Measurements from ENCODE around the gene MC1R.

DNA sequence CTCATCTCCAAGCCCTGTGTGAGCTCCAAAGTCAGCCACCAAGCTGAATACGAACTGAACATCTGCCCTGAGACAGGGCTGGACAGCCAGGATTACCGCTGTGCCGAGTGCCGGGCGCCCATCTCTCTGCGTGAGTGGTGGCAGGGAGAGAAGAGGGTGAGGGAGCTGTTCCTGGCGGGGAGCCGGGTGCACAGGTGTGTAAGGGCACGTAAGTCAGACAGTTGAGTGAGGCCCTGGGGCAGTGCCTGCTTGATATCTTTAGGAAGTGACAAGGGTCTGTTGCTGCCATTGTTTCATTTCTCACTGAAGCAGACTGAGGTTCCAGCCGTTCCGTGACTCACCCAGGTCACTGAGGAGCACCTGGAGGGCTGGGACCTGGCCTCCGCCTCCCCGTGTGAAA lies 42.3 kb downstream of the MC1R start:
- TF ChIP-seq, protein P1, sequence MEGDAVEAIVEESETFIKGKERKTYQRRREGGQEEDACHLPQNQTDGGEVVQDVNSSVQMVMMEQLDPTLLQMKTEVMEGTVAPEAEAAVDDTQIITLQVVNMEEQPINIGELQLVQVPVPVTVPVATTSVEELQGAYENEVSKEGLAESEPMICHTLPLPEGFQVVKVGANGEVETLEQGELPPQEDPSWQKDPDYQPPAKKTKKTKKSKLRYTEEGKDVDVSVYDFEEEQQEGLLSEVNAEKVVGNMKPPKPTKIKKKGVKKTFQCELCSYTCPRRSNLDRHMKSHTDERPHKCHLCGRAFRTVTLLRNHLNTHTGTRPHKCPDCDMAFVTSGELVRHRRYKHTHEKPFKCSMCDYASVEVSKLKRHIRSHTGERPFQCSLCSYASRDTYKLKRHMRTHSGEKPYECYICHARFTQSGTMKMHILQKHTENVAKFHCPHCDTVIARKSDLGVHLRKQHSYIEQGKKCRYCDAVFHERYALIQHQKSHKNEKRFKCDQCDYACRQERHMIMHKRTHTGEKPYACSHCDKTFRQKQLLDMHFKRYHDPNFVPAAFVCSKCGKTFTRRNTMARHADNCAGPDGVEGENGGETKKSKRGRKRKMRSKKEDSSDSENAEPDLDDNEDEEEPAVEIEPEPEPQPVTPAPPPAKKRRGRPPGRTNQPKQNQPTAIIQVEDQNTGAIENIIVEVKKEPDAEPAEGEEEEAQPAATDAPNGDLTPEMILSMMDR (IDR thresholded peaks at IDR 0.05): no peak
- TF ChIP-seq, protein P2, sequence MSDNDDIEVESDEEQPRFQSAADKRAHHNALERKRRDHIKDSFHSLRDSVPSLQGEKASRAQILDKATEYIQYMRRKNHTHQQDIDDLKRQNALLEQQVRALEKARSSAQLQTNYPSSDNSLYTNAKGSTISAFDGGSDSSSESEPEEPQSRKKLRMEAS (CRISPR knock-in tag; IDR thresholded peaks at IDR 0.05): no peak
- TF ChIP-seq FOXJ3 (CRISPR knock-in tag; IDR thresholded peaks at IDR 0.05; ENCODE audit: borderline replicate concordance): no peak
- TF ChIP-seq, protein P3, sequence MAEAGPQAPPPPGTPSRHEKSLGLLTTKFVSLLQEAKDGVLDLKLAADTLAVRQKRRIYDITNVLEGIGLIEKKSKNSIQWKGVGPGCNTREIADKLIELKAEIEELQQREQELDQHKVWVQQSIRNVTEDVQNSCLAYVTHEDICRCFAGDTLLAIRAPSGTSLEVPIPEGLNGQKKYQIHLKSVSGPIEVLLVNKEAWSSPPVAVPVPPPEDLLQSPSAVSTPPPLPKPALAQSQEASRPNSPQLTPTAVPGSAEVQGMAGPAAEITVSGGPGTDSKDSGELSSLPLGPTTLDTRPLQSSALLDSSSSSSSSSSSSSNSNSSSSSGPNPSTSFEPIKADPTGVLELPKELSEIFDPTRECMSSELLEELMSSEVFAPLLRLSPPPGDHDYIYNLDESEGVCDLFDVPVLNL (CRISPR knock-in tag; IDR thresholded peaks at IDR 0.05; ENCODE audit: borderline replicate concordance, low read depth): no peak
- no peak for TF ChIP-seq ZNF317 (CRISPR knock-in tag; IDR thresholded peaks at IDR 0.05; ENCODE audit: borderline replicate concordance, low read depth)
- TF ChIP-seq, protein P4, sequence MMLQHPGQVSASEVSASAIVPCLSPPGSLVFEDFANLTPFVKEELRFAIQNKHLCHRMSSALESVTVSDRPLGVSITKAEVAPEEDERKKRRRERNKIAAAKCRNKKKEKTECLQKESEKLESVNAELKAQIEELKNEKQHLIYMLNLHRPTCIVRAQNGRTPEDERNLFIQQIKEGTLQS (CRISPR knock-in tag; conservative IDR thresholded peaks at IDR 0.05): no peak
- TF ChIP-seq GTF2I (CRISPR knock-in tag; conservative IDR thresholded peaks at IDR 0.05): no peak
- no peak for TF ChIP-seq TEAD4 (CRISPR knock-in tag; IDR thresholded peaks at IDR 0.05)

Measured in WTC11 (cell line).